Mesodermal cell (in vitro differentiated cells): ENCODE results near the gene PIK3CA.

ENCODE experiments used
- H3K27ac ChIP-seq: 2 replicates; pipeline ENCODE4 v1.7.0; 2013; ENCODE audit warnings: mild to moderate bottlenecking, low read depth, low read length, moderate library complexity; ENCODE audit not compliant: severe bottlenecking
- H3K36me3 ChIP-seq: 2 replicates; pipeline ENCODE4 v1.7.1; 2013; ENCODE audit warnings: mild to moderate bottlenecking, low read length, moderate library complexity; ENCODE audit not compliant: control insufficient read depth, insufficient read depth
- H3K4me1 ChIP-seq: one replicate; pipeline ENCODE4 v1.7.1; 2013; ENCODE audit warnings: mild to moderate bottlenecking, low read length; ENCODE audit not compliant: insufficient read depth, control insufficient read depth, poor library complexity, severe bottlenecking
- H3K4me3 ChIP-seq: 2 replicates; pipeline ENCODE4 v1.7.0; 2013; ENCODE audit warnings: low read length, control low read depth, mild to moderate bottlenecking; ENCODE audit not compliant: insufficient read depth, poor library complexity, severe bottlenecking; ENCODE audit errors: extremely low read depth
- H3K9me3 ChIP-seq: 2 replicates; pipeline ENCODE4 v1.7.1; 2013; ENCODE audit warnings: mild to moderate bottlenecking, low read length, moderate library complexity; ENCODE audit not compliant: control insufficient read depth
- WGBS, 2 experiments: methylation state at CpG; one replicate each; pipeline ENCODE4 v1.1.5; 2013; ENCODE audit warnings: missing lambda C conversion rate in 2 of 2; ENCODE audit not compliant: insufficient coverage in 2 of 2; 5-methylcytosine and 5-hydroxymethylcytosine counted together

PIK3CA gene

GRCh38 chr3:179156775-179157174 is 8.6 kb downstream of the PIK3CA start:
- H3K27ac ChIP-seq: no peak overlapping the region
- H3K4me3 ChIP-seq: no peak overlapping the region
- H3K4me1 ChIP-seq: peaks cover under 1% of the 10 kb centered on the region
- H3K9me3 ChIP-seq: no peaks in the 10 kb centered on the region
- WGBS, 2 experiments: no CpG with 5 or more reads among the region's 1 CpG
- H3K36me3 ChIP-seq: no peaks in the 10 kb centered on the region

DNA sequence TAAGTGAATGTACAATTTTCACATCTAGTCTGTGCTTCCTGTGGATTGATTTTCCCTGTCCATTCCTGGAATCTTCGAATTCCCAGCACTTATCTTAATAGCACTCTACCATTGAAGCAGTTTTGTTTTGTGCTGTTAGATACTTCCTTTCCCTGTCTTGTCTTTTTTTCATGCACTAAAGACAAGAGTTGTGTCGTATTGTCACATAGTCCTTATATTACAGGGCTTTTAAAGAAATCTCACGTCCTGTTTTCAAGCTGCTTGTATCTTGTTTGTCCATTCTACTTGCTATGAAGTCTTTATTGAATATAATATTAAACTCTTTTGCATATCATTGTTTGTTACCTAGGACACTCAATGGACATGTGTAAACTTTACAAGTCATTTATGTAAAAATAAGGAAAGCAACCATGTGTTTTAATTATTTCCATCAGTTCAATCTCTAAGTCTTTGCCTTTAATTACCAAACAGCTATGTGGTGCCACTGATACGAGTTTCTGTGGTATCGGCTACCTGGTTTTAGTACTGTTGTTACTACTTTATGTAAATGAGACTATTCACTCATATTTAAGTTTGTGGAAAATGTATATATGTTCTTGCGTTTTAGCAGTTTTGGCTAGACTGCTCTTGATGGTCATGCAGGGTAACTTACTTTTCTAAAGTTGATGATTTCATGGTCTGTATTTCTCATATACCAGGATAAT is 10.3 kb downstream of the PIK3CA start:
- no peaks in the 10 kb centered on the region for H3K36me3 ChIP-seq
- no peaks in the 10 kb centered on the region for H3K4me1 ChIP-seq
- no peak overlapping the region for H3K4me3 ChIP-seq
- H3K27ac ChIP-seq: no peak overlapping the region
- 100% methylated on average over 1 of the region's 6 CpGs; no CpG with 5 or more reads in 1 of the 2 experiments for WGBS, 2 experiments
- no peaks in the 10 kb centered on the region for H3K9me3 ChIP-seq

DNA sequence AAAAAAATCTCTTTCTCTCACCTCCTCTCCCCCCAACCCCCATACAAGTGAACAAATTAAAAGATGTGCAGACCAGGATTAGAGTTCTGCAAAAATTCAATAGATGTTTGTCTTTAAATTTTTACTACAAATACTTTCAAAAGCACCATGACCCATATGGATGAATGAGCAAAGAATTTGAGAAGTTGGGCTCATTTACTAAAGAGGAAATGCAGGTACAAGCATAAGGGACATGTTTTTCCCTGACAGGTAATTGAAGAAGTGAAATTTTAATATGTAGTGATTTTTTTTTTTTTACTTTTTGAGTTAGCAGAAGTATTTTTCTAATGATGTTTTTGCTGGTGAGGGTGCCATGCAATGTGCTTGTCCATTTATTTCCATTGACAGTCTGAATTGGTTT is 15.3 kb downstream of the PIK3CA start:
- no peaks in the 10 kb centered on the region for H3K36me3 ChIP-seq
- H3K4me3 ChIP-seq: no peak overlapping the region
- H3K27ac ChIP-seq: no peak overlapping the region
- no peaks in the 10 kb centered on the region for H3K9me3 ChIP-seq
- no peaks in the 10 kb centered on the region for H3K4me1 ChIP-seq

DNA sequence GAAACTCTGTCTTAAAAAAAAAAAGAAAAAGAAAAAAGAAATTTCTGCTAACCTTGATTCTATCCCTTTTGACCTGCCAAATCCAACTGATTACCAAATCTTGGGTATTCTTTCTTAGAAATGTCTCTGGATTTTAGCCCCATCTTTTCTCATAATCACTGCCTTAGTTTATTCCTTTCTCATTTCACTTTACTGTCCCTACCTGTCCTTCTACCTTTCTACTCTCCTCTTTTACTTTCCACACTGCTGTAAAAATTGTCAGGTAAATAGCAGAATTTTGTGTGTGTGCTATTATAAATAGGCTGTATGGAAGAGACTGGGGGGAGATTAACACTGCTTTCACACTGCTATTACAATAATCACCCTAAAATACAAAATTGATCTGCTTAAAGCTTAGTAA is 16.7 kb downstream of the PIK3CA start:
- H3K4me1 ChIP-seq: peaks cover 5% of the 10 kb centered on the region
- H3K36me3 ChIP-seq: no peaks in the 10 kb centered on the region
- no peak overlapping the region for H3K4me3 ChIP-seq
- no peak overlapping the region for H3K27ac ChIP-seq
- no peaks in the 10 kb centered on the region for H3K9me3 ChIP-seq

DNA sequence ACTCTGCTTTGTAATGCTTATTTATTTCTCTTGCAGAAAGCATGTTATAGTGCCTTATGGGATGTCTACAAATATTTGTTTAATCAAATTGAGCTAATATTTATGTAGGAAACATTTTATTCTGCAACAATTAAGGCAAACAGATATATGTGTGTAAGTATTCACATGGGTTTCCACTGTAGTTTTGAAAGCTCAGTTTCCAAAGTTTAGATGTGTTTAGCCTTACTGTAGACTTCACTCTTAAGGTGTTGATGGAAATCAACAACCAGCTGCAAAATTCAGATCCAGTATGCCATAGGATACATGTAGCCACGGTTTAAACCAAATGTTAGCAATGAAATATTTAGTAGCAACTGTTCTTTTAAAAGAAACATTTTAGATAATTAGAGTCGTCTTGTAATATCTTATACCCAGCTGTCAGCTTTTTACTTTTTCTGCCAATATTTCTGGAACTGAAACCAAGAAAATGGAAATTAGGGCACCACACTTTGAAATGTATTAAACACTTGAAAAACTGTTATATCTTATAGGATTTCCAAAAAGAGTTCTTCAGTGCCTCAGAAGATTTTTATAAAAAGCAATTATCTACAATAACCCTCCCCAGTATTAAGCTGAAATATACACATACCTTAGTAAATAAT is 18.5 kb downstream of the PIK3CA start:
- H3K36me3 ChIP-seq: no peaks in the 10 kb centered on the region
- H3K9me3 ChIP-seq: no peaks in the 10 kb centered on the region
- no peak overlapping the region for H3K4me3 ChIP-seq
- WGBS, 2 experiments: no CpG with 5 or more reads among the region's 2 CpGs
- H3K4me1 ChIP-seq: peaks cover 5% of the 10 kb centered on the region
- no peak overlapping the region for H3K27ac ChIP-seq

DNA sequence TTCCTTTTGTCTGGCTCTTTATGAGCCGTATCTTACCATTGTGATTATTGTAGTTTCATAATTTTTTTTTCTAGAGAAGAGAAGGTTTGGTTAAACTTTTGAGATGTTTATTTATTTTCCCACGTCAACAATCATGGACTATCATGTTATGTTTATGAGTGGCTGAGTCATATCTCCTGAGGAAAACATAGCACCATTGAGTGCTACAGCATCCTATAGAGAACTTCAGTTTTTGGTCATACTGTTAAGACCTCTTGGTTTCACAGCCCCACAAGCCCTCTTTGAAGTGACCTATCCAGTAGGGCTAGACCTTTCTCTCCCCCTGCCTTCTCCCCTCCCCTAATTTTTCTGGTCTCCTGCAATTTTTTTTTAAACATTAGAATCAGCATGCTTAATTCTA is 20.8 kb downstream of the PIK3CA start:
- H3K36me3 ChIP-seq: no peaks in the 10 kb centered on the region
- no CpG with 5 or more reads among the region's 2 CpGs for WGBS, 2 experiments
- H3K27ac ChIP-seq: no peak overlapping the region
- no peaks in the 10 kb centered on the region for H3K9me3 ChIP-seq
- no peak overlapping the region for H3K4me3 ChIP-seq
- peaks cover 5% of the 10 kb centered on the region for H3K4me1 ChIP-seq

DNA sequence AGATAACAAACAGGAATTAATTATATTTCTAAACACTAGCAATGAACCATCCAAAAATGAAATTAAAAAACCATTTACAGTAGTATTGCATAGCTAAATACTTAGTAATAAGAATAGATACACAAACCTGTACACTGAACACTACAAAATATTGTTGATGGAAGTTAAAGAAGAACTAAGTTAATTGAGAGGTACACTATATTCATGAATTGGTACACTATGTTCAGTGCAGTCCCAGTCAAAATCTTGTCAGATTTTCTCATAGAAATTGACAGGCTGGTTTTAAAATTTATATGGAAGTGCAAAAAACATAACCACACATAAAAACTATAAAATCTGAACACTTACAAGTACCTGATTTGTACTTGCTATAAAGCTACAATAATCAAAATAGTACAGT is 24.4 kb downstream of the PIK3CA start:
- no peaks in the 10 kb centered on the region for H3K9me3 ChIP-seq
- H3K36me3 ChIP-seq: no peaks in the 10 kb centered on the region
- peaks cover 13% of the 10 kb centered on the region for H3K4me1 ChIP-seq
- no peak overlapping the region for H3K27ac ChIP-seq
- H3K4me3 ChIP-seq: no peak overlapping the region

DNA sequence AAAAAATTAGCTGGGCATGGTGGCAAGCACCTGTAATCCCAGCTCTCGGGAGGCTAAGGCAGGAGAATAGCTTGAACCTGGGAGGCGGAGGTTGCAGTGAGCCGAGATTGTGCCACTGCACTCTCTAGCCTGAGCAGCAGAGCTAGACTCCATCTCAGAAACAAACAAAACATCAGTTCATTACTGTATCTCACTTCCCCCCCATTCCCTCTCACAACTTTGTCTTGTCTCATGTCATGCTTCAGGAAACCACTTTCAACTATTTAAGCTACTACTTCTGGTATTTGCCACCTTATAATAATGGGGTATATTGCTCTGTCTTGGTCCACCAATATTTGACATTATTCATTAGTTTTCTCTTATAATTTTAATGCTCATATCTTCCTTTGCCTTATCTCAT is 26.2 kb downstream of the PIK3CA start:
- WGBS, 2 experiments: 83 to 100% methylated on average over 1 to 3 of the region's 3 CpGs
- peaks cover 8% of the 10 kb centered on the region for H3K4me1 ChIP-seq
- no peak overlapping the region for H3K4me3 ChIP-seq
- H3K36me3 ChIP-seq: no peaks in the 10 kb centered on the region
- H3K9me3 ChIP-seq: no peaks in the 10 kb centered on the region
- H3K27ac ChIP-seq: no peak overlapping the region

DNA sequence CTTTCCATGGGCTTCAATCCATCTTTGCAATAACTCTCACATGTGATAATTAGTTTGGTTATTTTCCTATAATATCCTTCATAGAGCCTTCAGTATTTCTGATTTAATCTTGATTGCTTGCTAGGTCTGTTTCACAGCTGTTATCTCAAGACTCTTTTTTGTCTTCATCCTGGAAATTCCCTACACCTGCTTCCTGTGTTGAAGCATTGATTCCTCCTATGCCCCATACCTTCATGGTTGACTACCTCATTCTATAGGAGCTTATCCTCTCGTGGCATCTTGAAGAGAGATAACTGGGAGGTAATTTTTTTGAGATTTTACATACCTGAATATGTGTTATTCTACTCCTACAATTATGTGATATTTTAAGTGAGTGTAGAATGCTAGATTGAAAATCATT is 26.7 kb downstream of the PIK3CA start:
- H3K36me3 ChIP-seq: no peaks in the 10 kb centered on the region
- H3K4me1 ChIP-seq: peaks cover 8% of the 10 kb centered on the region
- H3K9me3 ChIP-seq: no peaks in the 10 kb centered on the region
- no peak overlapping the region for H3K27ac ChIP-seq
- H3K4me3 ChIP-seq: no peak overlapping the region
- no CpG with 5 or more reads among the region's 1 CpG for WGBS, 2 experiments

- no peak overlapping the region for H3K4me3 ChIP-seq
- H3K36me3 ChIP-seq: no peaks in the 10 kb centered on the region
- no peaks in the 10 kb centered on the region for H3K9me3 ChIP-seq
- H3K27ac ChIP-seq: no peak overlapping the region
- H3K4me1 ChIP-seq: peaks cover 12% of the 10 kb centered on the region
- 46 to 51% methylated on average over 2 of the region's 3 CpGs for WGBS, 2 experiments
Observed at GRCh38 chr3:179175358-179175757, 27.2 kb downstream of the PIK3CA start.

DNA sequence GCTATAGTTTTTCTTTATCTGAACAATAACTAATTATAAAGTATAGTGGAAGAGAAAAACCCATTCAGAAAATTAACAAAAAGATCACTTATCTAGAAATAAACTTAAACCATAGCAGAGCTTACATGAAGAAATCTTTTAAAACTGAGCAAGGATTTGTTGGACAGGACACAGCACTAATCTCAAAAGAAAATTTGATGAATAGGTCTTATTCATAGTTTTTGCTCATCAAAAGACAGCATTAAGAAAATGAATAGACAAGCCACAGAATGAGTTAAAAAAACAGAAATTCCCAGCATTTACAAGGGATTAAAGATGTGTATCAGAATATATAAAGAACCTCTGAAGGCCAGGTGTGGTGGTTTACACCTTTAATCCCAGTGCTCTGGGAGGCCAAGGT is 29.5 kb downstream of the PIK3CA start:
- Histone ChIP-seq H3K4me1 (peaks cover 18% of the 10 kb centered on the region), H3K27ac (no peak overlapping the region), H3K9me3 (no peaks in the 10 kb centered on the region), H3K4me3 (no peak overlapping the region), H3K36me3 (no peaks in the 10 kb centered on the region)
